ENCODE measurements around the gene TNS3. TPM values are rescaled to one million over a fixed set of nuclear protein-coding genes. Genes with fewer than 3 reads are reported as not detected.
A peak's percentile ranks its signal among the peaks of the same experiment; 100 is the strongest.

Gene TNS3
- total and polyA plus RNA-seq, 2 donors (not counting 3 experiments of a cell fraction or from before 2014, with no cell fraction given), result 10.4 to 45.1 TPM

DNA sequence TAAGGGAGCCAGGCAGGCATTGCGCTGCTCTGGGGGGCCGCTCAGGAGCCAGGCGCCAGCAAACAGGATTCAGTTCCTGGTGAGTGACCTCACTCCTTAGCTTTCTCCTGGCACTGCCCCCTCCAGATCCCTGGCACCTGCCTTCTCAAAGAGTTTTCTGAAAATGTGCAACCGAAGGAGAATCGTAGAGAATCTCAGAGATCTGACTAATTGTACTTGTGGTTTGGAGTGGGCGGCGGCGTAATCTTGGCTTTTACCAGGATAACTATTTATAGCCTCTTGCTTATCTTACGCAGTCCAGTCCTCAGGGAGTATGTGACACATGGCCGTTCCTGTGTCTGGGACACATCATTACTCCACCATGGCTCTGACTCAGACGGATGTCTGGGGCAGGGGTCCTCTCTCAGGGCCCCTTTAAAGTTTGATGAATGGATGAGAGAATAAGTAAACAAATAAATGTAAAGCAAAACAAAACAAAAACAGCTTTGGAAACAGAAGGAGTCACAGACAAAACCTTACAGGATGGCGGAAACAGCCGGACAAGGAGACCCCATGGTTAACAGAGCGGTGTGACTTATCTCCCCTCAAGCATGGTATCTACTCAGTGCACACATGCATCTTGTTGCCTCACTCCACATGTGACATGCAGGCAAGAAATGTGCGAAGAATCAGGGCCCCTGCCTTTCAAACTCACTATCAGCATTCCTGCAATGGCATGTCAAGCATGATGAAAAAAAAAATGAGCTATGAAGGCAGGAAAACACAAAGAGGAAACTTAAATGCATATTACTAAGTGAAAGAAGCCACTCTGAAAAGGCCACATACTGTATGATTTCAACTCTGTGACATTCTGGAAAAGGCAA, 99.7 kb downstream of the TNS3 start:
- peak; percentile 76 for TF ChIP-seq POLR2AphosphoS5 (IDR thresholded peaks at IDR 0.05; ENCODE audit: insufficient read depth, low read depth, low read length)
- TF ChIP-seq MYC (IDR thresholded peaks at IDR 0.05; ENCODE audit: low read depth, low read length), result no peak
- TF ChIP-seq JUN (IDR thresholded peaks at IDR 0.05; ENCODE audit: borderline replicate concordance, insufficient read depth, insufficient read length, low read depth), result peak; percentile 82
- TF ChIP-seq, protein P1, sequence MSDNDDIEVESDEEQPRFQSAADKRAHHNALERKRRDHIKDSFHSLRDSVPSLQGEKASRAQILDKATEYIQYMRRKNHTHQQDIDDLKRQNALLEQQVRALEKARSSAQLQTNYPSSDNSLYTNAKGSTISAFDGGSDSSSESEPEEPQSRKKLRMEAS (IDR thresholded peaks at IDR 0.05; ENCODE audit: insufficient read depth, insufficient read length), result peak; percentile 53
- TF ChIP-seq FOS (IDR thresholded peaks at IDR 0.05; ENCODE audit: borderline replicate concordance, insufficient read depth, low read length), result peak; percentile 85
- no peak for TF ChIP-seq EZH2 (IDR thresholded peaks at IDR 0.05; ENCODE audit: borderline replicate concordance, low read depth, low read length, severe bottlenecking)
- peak; percentile 86 for TF ChIP-seq GATA2 (IDR thresholded peaks at IDR 0.05; ENCODE audit: insufficient read depth, insufficient read length, low read depth, low read length)
- peak; percentile 49 for TF ChIP-seq POLR2A (IDR thresholded peaks at IDR 0.05; ENCODE audit: low read depth, low read length)
- TF ChIP-seq, protein P2, sequence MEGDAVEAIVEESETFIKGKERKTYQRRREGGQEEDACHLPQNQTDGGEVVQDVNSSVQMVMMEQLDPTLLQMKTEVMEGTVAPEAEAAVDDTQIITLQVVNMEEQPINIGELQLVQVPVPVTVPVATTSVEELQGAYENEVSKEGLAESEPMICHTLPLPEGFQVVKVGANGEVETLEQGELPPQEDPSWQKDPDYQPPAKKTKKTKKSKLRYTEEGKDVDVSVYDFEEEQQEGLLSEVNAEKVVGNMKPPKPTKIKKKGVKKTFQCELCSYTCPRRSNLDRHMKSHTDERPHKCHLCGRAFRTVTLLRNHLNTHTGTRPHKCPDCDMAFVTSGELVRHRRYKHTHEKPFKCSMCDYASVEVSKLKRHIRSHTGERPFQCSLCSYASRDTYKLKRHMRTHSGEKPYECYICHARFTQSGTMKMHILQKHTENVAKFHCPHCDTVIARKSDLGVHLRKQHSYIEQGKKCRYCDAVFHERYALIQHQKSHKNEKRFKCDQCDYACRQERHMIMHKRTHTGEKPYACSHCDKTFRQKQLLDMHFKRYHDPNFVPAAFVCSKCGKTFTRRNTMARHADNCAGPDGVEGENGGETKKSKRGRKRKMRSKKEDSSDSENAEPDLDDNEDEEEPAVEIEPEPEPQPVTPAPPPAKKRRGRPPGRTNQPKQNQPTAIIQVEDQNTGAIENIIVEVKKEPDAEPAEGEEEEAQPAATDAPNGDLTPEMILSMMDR (IDR thresholded peaks at IDR 0.05; ENCODE audit: extremely low read depth in 1 of 2, insufficient read depth in 1 of 2, low read depth in 1 of 2, low read length in 2 of 2), result no peak
- BruUV-seq (replicated peaks), result no TSS peak
- H3K9ac ChIP-seq (replicated peaks; ENCODE audit: extremely low read depth, insufficient read depth, low read length), result peak overlapping the region; percentile 71
- DNase-seq (ENCODE audit: low read depth, low spot score) (peak; percentile 83), FAIRE-seq (peak; percentile 98)
- H3K9me1 ChIP-seq (replicated peaks; ENCODE audit: control insufficient read depth, extremely low read depth, insufficient read depth, low read length), result no peaks in the 10 kb centered on the region
- POLR2A ChIA-PET, result no interaction called here
- peaks cover 16% of the 10 kb centered on the region for H3K4me1 ChIP-seq (ENCODE audit: control insufficient read depth, extremely low read depth, insufficient read depth, low read length)
- no peak overlapping the region for H3K4me3 ChIP-seq (replicated peaks in 1 of 3; ENCODE audit: insufficient read depth in 1 of 3, low read depth in 1 of 3, low read length in 3 of 3)
- dilution Hi-C loops (cut with MboI; ENCODE audit: extremely low pct_ligation_motif_present, low sequenced_read_pairs), result no loop called here
- H3K27ac ChIP-seq (ENCODE audit: insufficient read depth, low read depth, low read length), result peak overlapping the region; percentile 89
- CTCF ChIA-PET, result interaction anchor here (0.8 to 3.5 kb wide), 12 partner anchors 10 to 462 kb away, joined by 3 to 21 read pairs (median 4); no protein-coding TSS in a partner anchor
- H3K27me3 ChIP-seq (ENCODE audit: control insufficient read depth in 2 of 2, insufficient read depth in 2 of 2, low read length in 2 of 2), result no peaks in the 10 kb centered on the region
- H3K4me2 ChIP-seq (ENCODE audit: insufficient read depth, low read length), result peak overlapping the region; percentile 1
- no peaks in the 10 kb centered on the region for H3K9me3 ChIP-seq (replicated peaks; ENCODE audit: control insufficient read depth, insufficient read depth, low read length)
- H3K79me2 ChIP-seq (ENCODE audit: control insufficient read depth, insufficient read depth, low read length), result no peaks in the 10 kb centered on the region
- intact Hi-C loops (cut with micrococcal nuclease), result loop anchor here (1.0 to 2.0 kb wide), 7 partner anchors 24 to 465 kb away; no protein-coding TSS in a partner anchor
- H4K20me1 ChIP-seq (replicated peaks; ENCODE audit: control insufficient read depth, extremely low read depth, insufficient read depth, low read length), result no peaks in the 10 kb centered on the region
- H3K36me3 ChIP-seq (ENCODE audit: control insufficient read depth in 2 of 2, extremely low read depth in 1 of 2, insufficient read depth in 2 of 2, low read length in 2 of 2), result no peaks in the 10 kb centered on the region
- H2AFZ ChIP-seq (ENCODE audit: low read depth, low read length), result no peak overlapping the region

All from endothelial cell of umbilical vein (primary cell).